SH-SY5Y (cell line): ENCODE results near the gene DDX41.

Experiments
- GATA2 ChIP-seq: IDR thresholded peaks from 2 replicates; pipeline ENCODE4 v1.6.1; 2011; ENCODE audit warnings: mild to moderate bottlenecking, low read depth, low read length
- GATA3 ChIP-seq: IDR thresholded peaks from 2 replicates; pipeline ENCODE4 v1.6.1; 2011; ENCODE audit warnings: low read depth, mild to moderate bottlenecking, low read length, moderate library complexity

DDX41 gene

GRCh38 chr5:177490992-177491391 is 25.8 kb downstream of the DDX41 start:
- TF ChIP-seq GATA3, result no peak
- no peak for TF ChIP-seq GATA2

DNA sequence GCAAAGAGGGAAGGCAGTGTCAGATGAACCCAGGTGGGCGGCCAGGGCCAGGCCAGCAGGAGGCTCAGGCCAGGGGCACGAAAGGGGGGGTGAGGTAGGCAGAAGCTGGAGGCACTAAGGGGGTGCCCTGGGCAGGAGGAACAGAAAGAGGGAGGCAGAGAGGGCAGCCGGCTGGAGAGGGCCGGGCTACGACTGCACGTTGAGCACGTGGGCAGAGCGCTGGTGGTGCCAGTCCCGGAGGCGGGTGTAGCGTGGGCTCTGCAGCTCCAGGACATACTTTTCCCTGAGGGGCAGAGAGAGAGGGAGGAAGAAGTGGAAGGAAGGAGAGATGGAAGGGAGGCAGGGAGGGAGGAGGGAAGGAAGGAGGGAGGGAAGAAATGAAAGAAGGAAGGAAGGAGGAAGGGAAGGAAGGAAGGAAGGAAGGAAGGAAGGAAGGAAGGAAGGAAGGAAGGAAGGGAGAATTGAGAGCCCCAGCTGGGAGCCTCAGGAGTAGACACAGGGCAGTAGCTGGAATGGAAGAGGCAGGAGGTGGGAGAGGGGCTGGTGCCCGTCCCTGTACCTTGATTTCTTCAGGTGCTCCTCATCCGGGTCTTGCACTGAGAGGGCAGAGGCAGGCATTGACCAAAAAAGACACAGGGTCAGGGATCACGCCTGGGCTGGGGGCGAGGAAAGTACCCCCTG is 26.3 kb downstream of the DDX41 start:
- TF ChIP-seq GATA2 (no peak), GATA3 (no peak)

DNA sequence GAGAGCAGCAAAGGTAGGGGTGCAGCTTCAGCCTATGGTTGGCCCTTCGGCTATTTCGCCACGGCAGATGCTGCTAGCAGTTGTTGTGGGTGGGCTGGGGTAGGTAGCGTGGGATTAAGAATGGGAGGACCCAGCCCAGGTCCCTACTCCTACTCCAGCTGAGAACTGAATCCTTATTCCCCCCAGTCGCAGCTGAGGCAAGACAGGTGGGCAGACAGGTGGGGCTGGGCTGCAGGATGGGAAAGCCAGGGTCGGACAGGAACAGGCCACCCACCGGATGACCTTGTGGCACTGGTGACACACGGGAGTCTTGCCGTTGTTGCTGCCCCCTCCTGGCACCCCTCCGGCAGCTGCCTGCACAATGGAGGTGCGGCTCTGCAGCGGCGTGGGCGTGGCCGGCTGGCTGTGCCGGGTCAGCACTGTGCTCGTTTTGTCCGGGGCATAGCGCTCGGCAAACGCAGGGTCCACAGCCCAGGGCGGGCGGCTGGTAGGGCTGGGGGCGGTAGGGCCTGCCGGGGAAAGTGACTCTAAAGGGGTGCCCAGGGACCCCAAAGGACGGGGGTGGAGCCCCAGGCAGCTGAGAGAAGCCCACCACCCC is 27.5 kb downstream of the DDX41 start:
- no peak for TF ChIP-seq GATA3
- TF ChIP-seq GATA2, result no peak

GRCh38 chr5:177487975-177488374 is 28.8 kb downstream of the DDX41 start:
- no peak for TF ChIP-seq GATA3
- no peak for TF ChIP-seq GATA2

- no peak for TF ChIP-seq GATA2
Measured at GRCh38 chr5:177487144-177487543, 29.6 kb downstream of the DDX41 start.

DNA sequence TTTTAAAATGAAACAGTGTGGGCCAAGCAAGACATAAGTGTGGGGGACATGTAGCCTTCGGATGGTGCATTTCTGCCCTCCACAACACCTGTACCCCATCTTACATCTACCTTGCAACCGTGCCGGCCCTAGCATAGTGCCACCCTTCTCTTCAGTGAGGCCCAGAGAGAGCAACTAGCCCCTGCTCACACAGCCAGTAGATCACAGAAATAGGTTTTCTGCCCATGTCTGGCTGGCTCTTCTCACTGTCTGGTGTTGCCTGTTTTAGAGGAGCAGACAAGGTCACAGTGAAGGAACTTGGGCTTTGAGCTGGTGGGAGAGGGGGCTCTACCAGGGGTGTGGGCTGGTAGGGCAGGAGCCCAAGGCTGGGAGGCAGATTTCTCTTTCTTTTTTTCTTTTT is 30.5 kb downstream of the DDX41 start:
- TF ChIP-seq GATA3 (no peak), GATA2 (no peak)

DNA sequence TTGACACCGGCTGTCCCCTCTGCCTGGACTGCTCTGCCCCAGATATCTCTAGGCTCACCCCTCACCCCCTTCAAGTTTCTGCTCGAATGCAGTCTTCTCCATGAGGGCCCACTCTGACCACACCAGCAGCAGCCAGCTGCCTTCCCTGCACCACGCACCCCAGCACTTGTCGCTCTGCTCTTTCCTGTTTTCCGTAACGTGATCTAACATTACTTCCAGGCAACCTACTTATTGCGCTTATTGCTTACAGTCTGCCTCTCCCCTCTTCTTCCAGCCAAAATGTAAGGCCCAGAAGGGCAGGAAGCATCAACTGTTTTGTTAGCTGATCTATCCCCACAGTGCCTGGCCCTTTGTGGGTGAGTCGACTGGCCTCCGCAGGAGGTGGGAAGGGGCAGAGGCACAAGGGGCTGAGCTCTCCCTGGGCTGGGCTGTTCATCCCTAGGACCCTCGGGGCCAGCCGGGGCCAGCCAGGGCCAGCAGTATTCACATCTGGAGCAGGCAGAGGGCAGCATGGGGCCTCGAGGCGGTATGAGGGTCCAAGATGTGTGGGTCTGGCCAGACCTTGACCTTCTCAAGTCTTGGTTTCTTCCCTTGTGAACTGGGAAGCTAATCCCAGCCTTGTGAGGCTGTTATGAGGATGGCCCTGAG is 31.7 kb downstream of the DDX41 start:
- TF ChIP-seq GATA2 (no peak), GATA3 (no peak)

DNA sequence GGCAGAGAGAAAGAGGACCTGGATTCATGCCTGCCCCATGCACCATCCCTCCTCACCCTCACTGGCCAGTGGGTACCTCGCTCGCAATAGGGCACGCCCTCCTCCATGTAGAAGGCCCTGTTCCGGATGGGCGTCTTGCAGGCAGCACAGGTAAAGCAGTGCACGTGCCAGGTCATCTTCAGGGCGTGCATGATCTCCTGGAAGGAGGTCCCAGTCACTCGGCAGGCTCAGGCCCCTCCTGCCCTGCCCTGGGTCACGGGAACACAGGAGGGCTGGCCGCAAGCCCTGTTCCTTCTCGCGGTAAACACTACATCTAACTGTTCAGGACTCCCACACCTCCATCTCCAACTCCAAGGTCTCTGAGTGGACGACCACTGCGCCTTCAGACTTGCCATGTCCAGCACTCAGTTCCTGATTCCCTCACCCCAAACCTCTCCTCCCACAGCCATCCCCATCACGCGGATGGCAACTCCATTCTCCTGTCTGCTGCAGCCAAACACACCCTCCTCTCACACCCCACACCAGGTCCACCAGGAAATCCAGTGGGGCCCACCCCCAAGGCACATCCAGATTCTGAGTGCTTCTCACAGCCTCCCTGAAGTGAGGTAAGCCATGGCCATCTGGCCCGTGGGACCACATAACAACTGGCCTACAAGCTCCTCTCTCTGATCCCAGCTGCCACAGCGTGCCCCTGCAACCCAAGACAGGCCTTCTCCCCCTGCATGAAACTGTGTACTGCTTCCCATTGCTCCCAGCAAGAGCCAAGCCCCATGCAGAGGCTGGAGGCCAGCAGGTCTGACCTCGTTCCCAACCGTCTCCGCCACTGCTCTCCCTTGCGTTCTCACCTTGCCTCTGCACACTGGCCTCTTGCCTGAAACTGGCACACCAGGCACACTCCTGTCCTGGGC is 32.5 kb downstream of the DDX41 start:
- TF ChIP-seq GATA2, result no peak
- TF ChIP-seq GATA3, result no peak

GRCh38 chr5:177483042-177483441 is 33.7 kb downstream of the DDX41 start:
- TF ChIP-seq GATA3, result no peak

DNA sequence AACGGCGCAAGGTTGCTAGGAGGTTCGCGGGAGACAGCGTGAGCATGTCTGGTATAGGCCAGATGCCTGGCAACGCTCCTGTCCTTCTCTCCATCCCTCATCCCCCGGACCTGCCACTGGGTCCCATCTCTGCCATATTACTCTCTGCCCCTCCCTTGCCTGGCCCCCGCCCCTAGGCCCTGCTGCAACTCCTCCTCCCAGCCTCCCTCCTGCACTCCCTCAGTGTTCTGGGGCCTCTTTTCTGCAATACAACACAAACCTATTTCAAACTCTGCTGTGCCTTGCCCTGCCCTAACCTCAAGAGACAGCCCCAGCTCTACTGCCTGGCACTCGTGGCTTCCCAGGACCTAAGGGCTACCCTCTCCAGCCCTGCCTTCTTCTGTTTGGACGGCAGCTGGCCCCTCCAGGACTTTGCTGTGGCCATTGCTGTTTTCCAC is 34.4 kb downstream of the DDX41 start:
- no peak for TF ChIP-seq GATA3
- no peak for TF ChIP-seq GATA2

- TF ChIP-seq GATA2 (no peak), GATA3 (no peak)
Measured at GRCh38 chr5:177479774-177480173, 37.0 kb downstream of the DDX41 start.

- TF ChIP-seq GATA2 (peak; percentile 65), GATA3 (no peak)
Measured at GRCh38 chr5:177478711-177479646, 37.8 kb downstream of the DDX41 start.
